Lower leg skin (tissue), 4 donors: ENCODE data around the gene AXIN2. TPM values are rescaled to one million over a fixed set of nuclear protein-coding genes. Genes with fewer than 3 reads are reported as not detected.

Experiments used
- DNase-seq, 2 donors: peaks; one replicate each; pipeline ENCODE4 v3.0.0-alpha.2; 2019; ENCODE audit warnings: low spot score in 2 of 2
- H3K4me3 ChIP-seq: fragments of 200-600 bp; sonication (generic); 2 replicates; pipeline ENCODE4 v1.5.1; 2017; ENCODE audit warnings: mild to moderate bottlenecking, low read depth; ENCODE audit not compliant: poor library complexity, severe bottlenecking
- POLR2A ChIP-seq, 2 donors: fragments of 450-650 bp; IDR thresholded peaks; one replicate each; pipeline ENCODE4 v1.6.1; 2016 to 2017; ENCODE audit warnings: antibody characterized with exemption in 2 of 2, mild to moderate bottlenecking in 1 of 2, moderate library complexity in 1 of 2
- WGBS, 2 donors: methylation state at CpG; one replicate each; pipeline ENCODE4 v1.1.5; 2018; 5-methylcytosine and 5-hydroxymethylcytosine counted together
- intact Hi-C: fragments of 100-400 bp; cut with DNase I; formaldehyde crosslinking; loops from one replicate; pipeline ENCODE4 v1.15.0; 2023; ENCODE audit warnings: low total_unique reads
- total RNA-seq, 4 donors: library from RNA; depleted of rRNA; stranded (reverse); fragments of >200 nt; gene quantifications; one replicate each; pipeline ENCODE4 v1.1.0, GENCODE V29; 2016
- TF ChIP-seq, protein P1 (sequence below), 3 donors: fragments of 450-650 bp; IDR thresholded peaks; one replicate each; pipeline ENCODE4 v1.5.1; 2016; ENCODE audit warnings: antibody characterized with exemption in 3 of 3, mild to moderate bottlenecking in 3 of 3, moderate library complexity in 2 of 3

The AXIN2 gene
- total RNA-seq, 4 donors from 2014 or later = 11.7 to 16.7 (median 14.6) TPM

DNA sequence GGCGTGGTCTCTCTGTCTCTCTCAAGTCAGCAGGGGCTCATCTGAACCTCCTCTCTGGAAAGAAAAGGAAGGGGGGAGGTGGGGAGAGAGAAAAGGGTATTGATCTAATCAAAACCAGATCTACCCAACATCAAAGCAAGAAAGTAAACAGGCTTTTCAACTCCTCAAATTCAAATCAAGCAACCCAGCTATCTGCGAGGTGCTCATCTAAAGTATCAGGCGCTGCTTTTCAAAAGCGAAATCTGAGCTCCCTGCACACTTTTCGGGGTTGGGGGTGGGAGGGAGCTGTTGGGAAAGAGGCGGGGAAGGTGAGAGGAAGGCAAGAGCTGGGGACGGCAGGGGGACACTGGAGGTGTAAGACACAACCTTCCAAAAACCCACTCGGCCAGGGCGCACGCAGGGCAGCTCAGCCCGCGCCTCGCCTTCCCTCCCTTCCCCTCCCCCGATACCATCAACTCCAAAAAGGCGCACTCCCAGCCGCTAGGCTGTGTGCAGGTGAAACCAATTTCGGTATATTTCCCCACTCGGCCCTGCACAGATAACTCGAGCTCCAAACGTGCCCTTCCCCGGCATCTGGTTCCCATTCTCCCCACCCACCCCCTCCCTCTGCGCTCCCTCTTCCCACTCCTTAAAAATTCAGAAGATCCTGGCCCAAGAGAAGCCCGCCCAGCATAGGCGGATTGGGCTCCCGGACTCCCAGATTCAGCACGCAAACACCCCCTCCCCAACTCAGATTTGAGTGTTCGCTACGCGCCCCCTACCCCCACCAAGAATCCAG, 2.6 kb downstream of the AXIN2 start:
- WGBS, 2 donors = 5 to 10% methylated on average over 29 of the region's 29 CpGs
- no peak for DNase-seq
- intact Hi-C loops = no loop called here
- H3K4me3 ChIP-seq = peak overlapping the region; percentile 69
- TF ChIP-seq POLR2A (IDR thresholded peaks at IDR 0.05) = no peak
- TF ChIP-seq, protein P1, sequence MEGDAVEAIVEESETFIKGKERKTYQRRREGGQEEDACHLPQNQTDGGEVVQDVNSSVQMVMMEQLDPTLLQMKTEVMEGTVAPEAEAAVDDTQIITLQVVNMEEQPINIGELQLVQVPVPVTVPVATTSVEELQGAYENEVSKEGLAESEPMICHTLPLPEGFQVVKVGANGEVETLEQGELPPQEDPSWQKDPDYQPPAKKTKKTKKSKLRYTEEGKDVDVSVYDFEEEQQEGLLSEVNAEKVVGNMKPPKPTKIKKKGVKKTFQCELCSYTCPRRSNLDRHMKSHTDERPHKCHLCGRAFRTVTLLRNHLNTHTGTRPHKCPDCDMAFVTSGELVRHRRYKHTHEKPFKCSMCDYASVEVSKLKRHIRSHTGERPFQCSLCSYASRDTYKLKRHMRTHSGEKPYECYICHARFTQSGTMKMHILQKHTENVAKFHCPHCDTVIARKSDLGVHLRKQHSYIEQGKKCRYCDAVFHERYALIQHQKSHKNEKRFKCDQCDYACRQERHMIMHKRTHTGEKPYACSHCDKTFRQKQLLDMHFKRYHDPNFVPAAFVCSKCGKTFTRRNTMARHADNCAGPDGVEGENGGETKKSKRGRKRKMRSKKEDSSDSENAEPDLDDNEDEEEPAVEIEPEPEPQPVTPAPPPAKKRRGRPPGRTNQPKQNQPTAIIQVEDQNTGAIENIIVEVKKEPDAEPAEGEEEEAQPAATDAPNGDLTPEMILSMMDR (IDR thresholded peaks at IDR 0.05) = no peak

DNA sequence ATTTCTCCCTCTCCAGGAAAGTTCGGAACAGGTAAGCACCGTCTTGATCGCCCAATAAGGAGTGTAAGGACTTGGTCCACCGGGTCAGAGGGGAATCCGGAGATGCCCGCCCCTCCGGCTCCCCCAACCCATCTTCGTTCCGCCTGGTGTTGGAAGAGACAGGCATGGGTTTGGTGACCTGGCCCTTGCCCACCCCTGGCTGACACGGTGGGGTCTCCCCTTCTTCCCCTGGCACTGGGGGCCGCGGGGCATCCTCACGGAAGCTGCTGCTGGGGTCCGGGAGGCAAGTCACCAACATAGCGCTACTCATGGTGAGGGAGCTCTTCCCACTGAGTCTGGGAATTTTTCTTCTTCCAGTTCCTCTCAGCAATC, 3.2 kb downstream of the AXIN2 start:
- 64 to 74% methylated on average over 15 of the region's 15 CpGs for WGBS, 2 donors
- intact Hi-C loops = no loop called here
- no peak for DNase-seq
- no peak overlapping the region for H3K4me3 ChIP-seq
- TF ChIP-seq, protein P1 (IDR thresholded peaks at IDR 0.05) = no peak
- no peak for TF ChIP-seq POLR2A (IDR thresholded peaks at IDR 0.05)

- TF ChIP-seq POLR2A (IDR thresholded peaks at IDR 0.05) = no peak
- TF ChIP-seq, protein P1 (IDR thresholded peaks at IDR 0.05) = peak in 1 of 3 donors; percentile 13
- H3K4me3 ChIP-seq = no peak overlapping the region
- 56 to 61% methylated on average over 21 of the region's 21 CpGs for WGBS, 2 donors
- intact Hi-C loops = no loop called here
- no peak for DNase-seq
These were observed 3.8 kb downstream of the AXIN2 start for GRCh38 chr17:65557349-65558310.

- DNase-seq = no peak
- intact Hi-C loops = no loop called here
- TF ChIP-seq, protein P1 (IDR thresholded peaks at IDR 0.05) = no peak
- no peak for TF ChIP-seq POLR2A (IDR thresholded peaks at IDR 0.05)
- WGBS, 2 donors = 30 to 31% methylated on average over 4 of the region's 4 CpGs
- H3K4me3 ChIP-seq = no peak overlapping the region
These were observed 4.5 kb downstream of the AXIN2 start for GRCh38 chr17:65556910-65557348.

DNA sequence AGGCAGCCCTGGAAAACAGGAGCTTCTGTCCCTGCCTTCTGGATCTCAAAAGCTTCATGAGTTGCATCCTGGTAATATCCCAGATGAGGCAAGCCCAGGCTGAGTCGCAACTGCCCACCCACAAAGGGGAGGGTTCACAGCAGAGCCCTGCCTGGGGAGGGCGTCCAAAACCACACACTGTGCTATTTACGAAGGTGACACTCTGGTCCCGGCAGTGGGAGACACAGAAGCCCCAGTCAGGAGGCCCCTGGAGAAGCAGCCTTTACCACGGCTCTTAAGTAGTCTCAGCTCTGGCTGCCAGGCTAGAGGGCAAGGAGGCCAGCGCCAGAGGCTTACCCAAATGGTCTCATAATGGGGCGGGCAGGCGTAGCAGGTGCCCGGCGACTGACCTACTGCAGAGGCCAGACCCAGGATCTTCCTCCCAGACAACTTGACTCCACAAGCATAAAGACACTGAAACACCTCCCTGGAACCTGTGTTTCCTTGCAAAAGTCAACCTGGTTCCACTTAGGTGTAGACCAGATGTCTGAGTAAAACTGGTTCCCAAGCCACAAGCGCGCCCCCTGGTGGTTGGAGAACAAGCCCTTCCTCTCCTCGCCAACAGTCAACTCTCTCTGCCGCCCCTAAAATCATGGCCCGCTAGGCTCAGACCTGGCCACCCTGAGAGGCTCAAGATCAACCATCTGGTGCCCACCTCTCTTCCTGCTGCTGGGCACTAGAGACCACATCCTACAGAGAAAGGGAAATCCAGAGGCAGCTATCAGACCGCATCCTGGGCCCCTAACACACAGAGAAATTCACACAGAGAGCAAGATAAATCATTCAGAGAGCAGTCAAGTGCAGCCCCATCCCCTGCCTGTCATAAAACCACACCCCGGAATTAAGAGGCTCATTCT, 5.2 kb downstream of the AXIN2 start:
- WGBS, 2 donors = 28 to 42% methylated on average over 12 of the region's 17 CpGs
- intact Hi-C loops = no loop called here
- H3K4me3 ChIP-seq = no peak overlapping the region
- TF ChIP-seq, protein P1 (IDR thresholded peaks at IDR 0.05) = peak in 1 of 3 donors; percentile 91
- no peak for TF ChIP-seq POLR2A (IDR thresholded peaks at IDR 0.05)
- peak; percentile 75 to 97 for DNase-seq
